GM20000 (cell line): ENCODE data around the gene BRCA1.
"Not testable (repeated sequence)": the region's sequence is repeated elsewhere in the genome, so short reads cannot be mapped to it uniquely, and the experiment has no call there.

ENCODE experiments used
- DNase-seq: peaks from one replicate; pipeline ENCODE4 v3.0.0; 2012; ENCODE audit warnings: low spot score
- CTCF ChIP-seq: IDR thresholded peaks from 2 replicates; pipeline ENCODE4 v1.5.1; 2012; ENCODE audit warnings: mild to moderate bottlenecking, control low read depth; ENCODE audit errors: extremely low read depth, missing control alignments

The BRCA1 gene

GRCh38 chr17:43013296-43013695 lies 111.9 kb downstream of the BRCA1 start:
- no peak for DNase-seq
- TF ChIP-seq CTCF = no peak

GRCh38 chr17:43011728-43012472 lies 113.3 kb downstream of the BRCA1 start:
- DNase-seq = no peak
- TF ChIP-seq CTCF = no peak

GRCh38 chr17:43010667-43011308 lies 114.4 kb downstream of the BRCA1 start:
- no peak for TF ChIP-seq CTCF
- no peak for DNase-seq

GRCh38 chr17:43006639-43007551 lies 118.3 kb downstream of the BRCA1 start, which contains the start of gene IFI35:
Gene IFI35, plus strand, starts transcription at chr17:43006784. Its CDS starts 164 bp downstream, at chr17:43006948.
- peak; percentile 1 for TF ChIP-seq CTCF
- DNase-seq = peak; percentile 85

- TF ChIP-seq CTCF = no peak
- DNase-seq = no peak
Observed at GRCh38 chr17:43003542-43004172, 121.5 kb downstream of the BRCA1 start.

GRCh38 chr17:43000894-43001293 lies 124.3 kb downstream of the BRCA1 start:
- not testable (repeated sequence) for DNase-seq

- TF ChIP-seq CTCF = no peak
- no peak for DNase-seq
Observed at GRCh38 chr17:42999003-42999525, 126.1 kb downstream of the BRCA1 start.
